IPS DF 19.7 (cell line): ENCODE measurements around the gene STX8.
A peak's percentile ranks its signal among the peaks of the same experiment; 100 is the strongest.
"Not testable (repeated sequence)": the region's sequence is repeated elsewhere in the genome, so short reads cannot be mapped to it uniquely, and the experiment has no call there.

Source experiments
- DNase-seq: peaks from one replicate; pipeline ENCODE4 v3.0.0-alpha.2; 2013; ENCODE audit warnings: low read depth, low spot score

Gene STX8

DNA sequence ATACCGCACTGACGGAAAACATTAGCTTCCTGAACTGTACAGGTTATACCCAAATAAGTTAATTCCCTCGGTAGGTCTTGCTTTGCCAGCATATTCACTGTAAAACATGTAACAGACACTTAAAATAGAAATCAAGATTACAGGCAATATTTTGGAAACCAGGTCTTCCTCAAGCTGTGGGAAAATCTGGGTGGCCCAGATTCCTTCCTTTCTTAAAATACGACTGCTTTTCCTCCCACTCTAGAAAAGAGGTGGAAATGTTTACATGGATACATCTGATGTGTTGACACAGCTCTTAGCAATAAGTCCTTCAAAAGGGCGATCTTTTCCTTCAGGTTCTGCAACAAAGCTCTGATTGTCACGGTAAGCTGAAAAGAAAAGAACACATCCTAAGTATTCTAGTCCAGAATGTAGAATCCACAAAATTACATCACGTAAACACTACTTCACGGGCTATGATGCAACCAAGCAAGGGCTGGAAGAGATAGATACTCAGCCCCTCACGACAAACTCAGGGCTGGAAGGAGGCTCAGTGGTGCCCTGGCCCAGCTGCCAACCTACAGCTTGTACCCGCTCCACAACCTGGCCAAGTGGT lies 18.4 kb downstream of the STX8 start:
- DNase-seq, result no peak

DNA sequence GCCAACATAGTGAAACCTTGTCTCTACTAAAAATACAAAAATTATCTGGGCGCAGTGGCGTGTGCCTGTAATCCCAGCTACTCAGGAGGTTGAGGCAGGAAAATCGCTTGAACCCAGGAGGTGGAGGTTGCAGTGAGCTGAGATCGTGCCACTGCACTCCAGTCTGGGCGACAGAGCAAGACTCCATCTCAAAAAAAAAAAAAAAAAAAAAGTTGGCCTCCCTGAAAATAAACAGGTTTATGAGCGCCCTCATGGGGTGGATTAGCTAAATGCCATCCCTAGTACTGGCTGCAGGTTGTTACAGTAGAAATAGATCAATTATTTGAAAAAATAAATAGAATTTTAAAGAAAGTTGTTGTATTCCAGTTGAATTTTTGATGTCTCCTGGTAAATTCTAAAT lies 20.9 kb downstream of the STX8 start:
- DNase-seq, result not testable (repeated sequence)

DNA sequence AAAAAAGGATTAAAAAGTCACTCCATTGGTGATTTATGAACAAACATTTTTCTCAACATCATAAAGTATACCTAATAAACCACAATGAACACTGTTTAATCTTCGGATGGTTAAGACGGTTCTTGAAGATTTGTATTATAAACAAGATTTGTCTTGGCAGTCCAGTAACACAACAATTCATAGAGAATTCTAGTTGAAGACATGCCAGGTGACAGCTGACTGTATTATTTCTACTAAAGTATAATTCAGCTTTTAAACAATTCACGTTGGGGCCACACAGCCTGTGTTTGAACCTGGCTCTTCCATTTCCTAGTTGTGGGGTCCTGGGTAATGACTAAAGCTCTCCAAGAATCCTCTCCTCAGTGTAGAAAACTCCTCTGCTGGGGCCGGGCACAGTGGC lies 22.0 kb downstream of the STX8 start:
- no peak for DNase-seq

DNA sequence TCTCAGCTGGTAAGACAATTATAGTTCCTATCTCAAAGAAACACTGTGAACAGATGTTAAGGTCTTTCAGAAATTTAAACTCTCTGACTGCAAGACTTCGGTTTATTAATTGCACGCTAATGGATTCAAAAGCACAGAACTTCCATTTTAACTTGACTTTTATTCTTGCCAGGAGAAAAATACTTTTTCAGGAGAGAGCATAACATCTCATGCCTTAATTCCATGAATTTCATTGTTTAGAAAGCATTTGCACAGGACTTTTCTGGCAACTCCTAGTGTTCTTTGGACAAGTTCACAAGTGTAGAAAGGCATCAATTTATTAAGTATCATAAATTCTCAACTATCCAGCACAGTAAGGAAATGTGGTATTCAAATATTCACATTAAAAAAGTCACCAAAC lies 22.4 kb downstream of the STX8 start:
- no peak for DNase-seq

DNA sequence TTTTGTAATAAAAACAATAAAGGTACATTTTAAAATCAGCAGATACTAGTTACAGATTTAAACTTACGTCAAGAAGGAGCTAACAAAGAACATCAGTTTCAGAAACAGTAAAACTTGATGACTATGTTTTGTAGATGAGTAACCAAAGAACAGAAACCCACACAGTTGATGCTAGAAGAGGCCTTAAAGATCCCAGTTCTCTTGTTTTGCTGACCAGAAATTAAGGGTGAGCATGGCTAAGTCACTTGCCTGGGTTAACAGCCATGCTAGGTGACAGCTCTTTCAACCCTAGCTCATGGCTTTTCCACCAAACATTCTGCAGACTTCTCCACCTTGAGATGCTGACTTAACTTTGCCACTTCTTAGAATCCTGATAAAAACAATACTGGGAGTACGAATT lies 26.4 kb downstream of the STX8 start:
- DNase-seq, result no peak

DNA sequence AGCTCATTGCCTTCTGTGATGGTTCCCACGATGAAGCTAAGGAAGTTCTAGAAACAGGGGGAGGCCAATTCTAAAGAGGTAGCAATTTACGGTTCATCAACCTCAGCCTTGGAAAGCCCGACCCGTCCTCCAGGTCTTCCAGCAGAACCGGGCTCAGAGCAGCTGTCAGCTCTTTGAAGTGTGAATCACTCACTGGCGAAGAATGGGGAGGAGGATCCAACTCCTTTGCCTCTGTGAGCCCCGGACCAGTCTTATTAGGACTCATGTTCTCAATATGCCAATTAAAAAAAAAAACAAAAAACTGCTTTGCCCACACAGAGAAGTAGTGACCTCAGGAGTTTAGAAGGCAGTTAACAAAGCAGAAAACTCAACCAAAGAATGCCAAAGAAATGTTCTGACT lies 31.4 kb downstream of the STX8 start:
- no peak for DNase-seq

DNA sequence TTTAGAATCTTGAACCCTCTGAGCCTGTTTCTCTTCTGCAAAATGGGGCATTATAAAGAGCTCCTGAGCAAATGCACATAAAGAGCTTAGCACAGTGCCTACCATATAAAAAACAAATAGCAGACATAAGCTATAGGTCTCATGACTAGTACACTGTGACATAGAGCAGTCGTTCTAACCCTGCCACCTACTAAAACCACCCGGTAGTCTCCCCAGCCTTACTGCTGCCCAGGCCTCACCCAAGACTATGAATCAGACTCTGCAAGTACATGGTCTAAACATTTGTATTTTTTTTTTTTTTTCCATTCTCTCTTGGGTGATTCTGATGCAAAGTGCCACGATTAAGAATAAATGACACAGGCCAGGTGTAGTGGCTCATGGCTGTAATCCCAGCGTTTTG lies 33.9 kb downstream of the STX8 start:
- DNase-seq, result no peak

DNA sequence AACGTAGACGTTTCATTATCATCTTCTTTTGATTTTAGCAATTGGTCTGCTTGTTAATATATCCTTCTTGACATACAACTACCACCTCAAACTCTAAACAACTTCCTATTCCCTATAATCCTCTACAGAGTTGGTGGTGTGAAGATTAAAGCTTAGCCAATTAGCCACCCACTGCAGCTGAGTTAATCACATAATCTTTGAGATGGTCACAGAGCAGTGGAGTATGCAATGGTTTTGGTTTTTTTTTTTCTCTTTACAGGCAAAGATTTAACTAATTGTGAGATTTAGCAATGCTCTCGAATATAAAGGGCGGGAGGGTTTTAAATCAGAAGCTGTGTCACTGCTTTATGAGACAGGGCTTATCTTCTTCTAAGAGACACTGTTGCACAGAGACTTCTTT lies 37.0 kb downstream of the STX8 start:
- DNase-seq, result no peak

DNA sequence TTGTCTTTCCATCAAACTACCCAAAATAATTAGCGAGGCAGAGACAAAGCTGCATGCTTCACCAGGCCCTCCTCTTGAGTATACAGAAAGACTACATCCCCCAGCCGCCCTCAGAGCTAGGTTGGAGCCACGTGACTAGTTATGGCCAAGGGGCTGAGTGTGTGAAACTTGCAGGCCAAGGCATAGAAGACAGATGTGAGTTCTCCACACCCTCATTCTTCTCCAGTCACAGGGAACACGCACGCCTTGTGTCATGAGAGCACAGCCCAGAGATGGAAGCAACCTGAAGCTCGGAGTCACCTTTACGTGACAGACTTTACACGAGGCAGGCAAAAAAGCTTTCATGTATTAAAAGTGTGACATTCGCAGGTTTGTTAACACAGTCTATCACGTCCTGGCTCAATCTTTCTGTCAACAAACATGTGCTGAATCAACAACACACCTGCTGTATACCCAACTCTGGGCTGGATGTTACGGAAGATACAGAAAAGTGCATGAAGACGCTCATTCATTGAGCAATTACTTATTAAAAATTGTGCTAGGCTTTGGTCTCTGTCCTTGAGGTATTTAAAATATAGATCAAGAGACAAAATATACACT lies 38.3 kb downstream of the STX8 start:
- no peak for DNase-seq

DNA sequence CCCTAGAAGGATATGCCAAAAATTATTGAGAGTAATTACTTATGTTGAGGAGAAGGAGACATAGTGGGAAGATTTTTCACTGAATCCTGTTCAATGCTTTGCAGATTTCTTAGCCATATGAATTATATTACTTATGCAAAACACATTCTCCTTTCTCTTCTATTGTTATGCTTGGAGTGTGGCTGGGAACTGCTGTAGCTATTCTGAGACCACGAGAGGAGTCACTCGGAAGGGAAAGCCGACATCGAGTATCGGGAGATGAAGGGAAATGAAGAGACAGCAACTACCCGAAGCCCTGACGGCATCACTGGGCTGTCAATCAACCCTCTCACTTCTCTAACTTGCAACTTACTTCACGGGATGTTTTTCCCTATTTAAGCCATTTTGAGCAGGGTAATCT lies 39.6 kb downstream of the STX8 start:
- no peak for DNase-seq

DNA sequence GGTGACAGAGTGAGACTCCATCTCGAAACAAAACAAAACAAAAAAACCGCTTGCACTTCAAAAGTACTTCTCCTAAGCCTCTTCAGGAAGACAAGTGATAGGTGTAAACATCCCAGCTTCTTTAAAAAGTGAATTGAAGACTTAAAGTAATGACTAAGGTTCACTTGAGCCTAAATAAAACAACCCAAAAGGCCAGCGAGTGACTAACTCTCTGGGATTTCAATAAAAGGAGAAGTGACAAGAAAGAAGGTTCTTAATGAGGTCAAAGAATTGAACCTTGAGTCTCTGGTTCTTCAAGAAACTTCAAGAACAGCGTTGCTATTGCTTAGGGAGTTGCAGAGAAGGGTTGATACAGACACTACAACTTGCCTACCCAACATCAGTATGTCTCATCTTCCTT lies 42.2 kb downstream of the STX8 start:
- DNase-seq, result no peak

DNA sequence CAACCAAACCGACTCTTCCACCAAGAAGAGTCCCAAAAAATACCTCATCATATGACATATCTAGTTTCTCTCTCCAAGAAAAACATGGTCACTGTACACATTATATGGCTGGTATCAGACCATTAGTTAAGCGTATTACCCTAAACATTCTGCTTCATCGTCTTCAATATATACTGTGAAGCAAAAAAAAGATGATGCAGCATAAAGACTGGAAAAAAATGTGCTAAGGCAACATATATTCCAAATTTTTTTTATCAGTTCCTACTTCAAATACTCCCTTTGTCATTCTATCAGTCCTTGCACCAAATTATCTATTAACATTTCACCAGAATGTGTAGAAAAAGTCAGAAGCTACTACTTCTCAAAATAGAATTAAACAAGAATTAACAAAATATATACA lies 42.9 kb downstream of the STX8 start:
- no peak for DNase-seq

DNA sequence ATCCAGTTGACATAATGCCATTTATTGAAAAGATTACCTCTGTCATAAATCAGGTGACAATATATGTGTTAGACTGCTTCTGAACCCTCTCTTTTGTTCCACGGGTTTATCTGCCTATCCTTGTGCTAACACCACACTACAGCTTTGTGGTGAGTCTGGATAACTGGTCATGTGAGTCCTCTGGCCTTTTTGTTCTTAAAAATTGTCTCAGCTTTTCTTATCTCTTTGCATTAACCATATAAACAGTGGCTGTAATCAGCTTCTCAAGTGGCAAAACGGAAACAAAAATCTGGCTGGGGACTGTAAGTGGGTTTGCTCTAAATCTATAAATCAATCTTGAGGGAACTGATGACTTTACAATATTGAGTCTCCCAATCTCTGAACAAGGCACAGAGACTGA lies 44.6 kb downstream of the STX8 start:
- DNase-seq, result no peak

DNA sequence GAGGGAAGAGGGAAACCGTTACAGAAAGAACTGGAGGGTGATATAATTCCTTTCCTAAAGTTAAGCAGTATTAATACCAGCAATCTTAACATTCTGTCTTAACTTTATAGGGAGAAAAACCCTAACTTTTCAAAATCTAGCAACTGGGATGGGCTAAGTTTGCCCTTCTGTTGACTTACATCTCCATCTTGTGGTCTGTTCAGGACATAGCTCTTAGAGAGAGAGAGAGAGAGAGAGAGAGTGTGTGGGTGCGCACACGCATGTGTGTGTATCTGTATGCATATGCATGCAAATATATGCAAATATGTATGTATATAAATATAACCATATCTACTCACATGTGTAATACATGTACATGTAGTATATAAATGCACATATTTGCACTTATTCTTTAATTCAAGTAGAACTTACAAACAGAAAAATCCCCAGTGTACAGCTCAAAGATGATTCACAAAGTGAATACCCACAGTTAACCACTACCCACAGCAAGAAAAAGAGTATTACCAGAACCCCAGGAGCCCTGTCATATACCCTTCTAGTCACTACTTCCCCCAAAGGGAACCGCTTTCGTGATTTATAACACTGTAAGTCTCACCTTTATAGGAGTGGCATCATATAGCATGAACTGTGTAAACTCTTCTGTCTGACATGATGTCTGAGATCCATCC lies 46.5 kb downstream of the STX8 start:
- DNase-seq, result no peak

DNA sequence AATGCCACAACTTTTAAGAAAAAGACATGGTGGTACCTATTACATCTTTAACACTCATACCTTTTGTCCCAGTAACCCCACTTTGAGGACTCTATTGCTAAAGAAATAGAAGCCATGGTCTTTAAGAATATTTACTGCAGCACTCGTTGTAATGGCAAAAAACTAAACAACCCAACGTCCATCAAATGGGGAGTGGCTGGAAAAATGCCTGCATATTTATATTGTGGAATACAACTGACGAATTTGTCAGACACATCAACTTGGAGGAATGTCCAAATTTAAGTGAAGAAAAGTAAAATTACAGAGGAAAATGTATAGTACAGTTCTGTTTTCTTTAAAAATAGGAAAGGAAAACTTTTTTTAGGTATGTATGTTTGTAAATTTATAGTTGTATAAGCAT lies 47.8 kb downstream of the STX8 start:
- no peak for DNase-seq

DNA sequence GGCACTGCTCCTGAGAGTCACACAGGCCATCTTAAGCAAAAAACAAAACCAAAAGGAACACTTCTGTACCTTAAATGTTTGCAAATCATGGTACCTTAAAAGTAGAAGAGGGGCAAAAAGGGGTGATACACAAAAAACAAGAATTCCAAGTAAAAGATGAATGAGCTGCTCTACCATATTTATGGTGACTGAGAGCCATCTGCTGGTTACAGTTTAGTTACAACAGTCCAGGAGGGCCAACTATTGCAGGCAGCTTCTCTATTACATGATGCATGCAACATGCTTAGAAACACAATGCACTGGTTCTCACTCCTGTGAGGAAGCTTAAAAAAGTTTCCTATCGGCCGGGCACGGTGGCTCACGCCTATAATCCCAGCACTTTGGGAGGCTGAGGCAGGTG lies 53.5 kb downstream of the STX8 start:
- DNase-seq, result peak; percentile 25

DNA sequence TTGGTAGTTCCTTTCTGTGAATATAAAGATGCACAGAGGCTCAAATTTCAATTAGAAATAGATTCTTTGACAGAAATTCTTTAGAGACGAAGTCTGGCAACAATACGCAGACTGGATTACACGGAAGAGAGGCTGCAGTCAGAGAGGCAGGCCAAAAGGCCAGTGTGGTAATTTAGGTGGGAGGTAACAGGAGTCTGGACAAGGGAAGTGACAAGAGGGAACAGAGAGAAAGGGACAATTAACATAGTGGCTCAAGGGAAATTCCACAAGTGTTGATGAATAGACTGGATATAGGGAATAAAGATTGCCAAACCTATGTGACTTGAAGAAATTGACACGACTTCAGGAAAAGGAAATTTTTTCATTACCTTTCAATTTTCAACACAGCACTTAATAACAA lies 54.6 kb downstream of the STX8 start:
- no peak for DNase-seq

DNA sequence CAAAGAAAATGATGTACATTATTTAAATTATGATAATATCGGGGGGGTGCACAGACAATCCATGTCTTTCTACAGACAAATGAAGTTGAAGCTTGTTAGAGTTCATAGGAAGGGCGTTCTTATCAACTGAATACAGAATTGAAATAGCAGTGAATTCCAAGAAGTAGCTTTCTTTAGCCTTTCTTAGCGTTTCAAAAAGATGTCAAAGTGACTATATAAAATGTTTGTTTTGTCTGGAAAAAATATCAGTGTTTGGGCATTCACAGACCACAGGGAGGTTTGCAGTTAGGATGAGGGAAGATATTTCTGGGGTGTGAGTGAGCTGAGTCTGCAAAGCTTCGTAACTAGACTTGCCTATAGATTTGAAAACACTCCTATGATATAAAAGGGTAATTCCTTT lies 55.0 kb downstream of the STX8 start:
- no peak for DNase-seq

DNA sequence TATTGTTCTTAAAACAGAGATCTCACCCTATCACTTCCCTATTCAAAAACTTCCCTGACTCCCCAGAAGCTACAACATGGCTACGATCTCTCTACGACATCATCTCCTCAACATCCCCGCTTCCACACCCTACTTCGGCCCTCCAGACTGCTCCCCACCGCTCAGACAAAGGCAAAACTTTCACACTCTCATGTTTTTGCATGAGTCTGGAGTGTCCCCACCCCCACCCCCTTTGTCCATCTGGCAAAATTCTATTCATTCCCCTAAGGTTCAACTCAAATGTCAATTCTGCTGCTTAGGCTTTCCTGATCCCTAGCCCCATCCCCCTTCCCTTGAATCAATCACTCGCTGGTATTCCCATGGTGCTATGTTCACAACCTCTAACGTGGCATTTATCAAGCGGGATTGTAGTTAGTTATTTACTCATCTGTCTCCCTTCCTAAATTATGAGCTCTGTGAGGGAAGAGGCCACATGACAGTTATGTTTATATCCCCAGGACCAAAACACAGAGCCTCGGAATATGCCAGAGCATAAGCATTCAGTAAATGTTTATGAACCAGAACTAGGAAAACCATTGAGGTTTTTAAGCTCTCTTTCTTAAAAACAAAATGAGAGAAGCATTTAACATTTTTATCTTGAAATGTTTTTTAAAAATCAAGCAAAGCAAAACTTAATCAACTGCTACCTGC lies 55.9 kb downstream of the STX8 start:
- DNase-seq, result no peak

DNA sequence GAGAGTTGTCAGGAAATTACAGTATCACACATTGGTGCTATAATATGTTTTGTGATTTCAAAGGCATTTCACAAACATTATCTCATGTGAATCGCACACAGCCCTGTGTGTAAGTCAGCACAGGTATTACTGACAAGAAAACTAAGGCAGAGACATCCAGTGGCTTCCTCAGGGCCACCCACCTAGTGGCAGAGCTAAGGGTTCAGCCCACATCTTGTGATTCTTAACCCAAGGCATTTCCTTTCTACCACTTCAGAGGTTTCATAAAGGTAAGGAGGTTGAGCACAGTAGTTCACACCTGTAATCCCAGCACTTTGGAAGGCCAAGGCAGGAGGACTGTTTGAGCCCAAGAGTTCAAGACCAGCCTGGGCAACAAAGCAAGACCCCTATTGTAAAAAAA lies 58.2 kb downstream of the STX8 start:
- DNase-seq, result no peak

DNA sequence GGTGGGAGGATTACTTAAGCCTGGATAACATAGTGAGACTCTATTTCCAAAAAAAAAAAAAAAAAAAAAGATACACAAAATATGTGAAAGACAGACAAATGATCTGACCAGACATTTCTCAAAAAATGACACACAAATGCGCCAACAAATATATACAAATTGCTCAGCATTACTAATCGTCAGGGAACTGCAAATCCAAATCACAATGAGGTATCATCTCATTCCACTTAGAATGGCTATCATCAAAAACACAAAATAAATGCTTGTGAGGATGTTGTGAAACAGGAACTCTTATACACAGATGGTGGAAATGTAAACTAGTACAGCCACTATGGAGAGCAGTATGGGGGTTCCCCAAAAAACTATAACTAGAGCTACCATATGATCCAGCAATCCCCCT lies 62.4 kb downstream of the STX8 start:
- DNase-seq, result no peak

DNA sequence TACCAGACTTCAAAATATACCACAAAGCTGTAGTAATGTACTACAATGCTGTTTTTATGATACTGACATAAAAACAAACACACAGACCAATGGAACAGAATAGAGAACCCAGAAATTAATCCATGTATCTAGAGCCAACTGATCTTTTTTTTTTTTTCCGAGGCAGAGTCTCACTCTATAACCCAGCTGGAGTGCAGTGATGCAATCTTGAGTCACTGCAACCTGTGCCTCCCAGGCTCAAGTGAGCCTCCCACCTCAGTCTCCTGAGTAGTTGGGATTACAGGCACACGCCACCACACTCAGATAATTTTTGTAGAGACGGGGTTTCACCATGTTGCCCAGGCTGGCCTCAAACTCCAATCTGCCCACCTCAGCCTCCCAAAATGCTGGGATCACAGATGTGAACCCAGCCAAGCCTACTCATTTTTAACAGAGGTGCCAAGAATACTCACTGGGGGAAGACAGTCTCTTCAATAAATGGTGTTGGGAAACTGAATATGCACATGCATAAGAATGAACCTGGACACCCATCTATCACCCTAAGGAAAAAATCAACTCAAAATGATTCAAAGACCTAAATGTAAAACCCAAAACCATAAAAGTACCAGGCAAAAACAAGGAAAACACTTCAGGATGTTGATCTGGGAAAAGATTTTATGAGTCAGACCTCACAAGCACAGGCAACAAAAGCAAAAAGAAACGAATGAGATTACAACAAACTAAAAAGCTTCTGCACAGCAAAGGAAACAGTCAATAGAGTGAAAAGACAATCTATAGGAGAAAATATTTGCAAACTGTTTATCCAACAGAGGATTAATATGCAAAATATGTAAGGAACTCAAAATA lies 63.1 kb downstream of the STX8 start:
- no peak for DNase-seq
